CD4-positive, alpha-beta memory T cell (primary cell): Measurements from ENCODE around the gene MANF. TPM values are rescaled to one million over a fixed set of nuclear protein-coding genes. Genes with fewer than 3 reads are reported as not detected.

Experiments used
- CTCF ChIA-PET: fragments of 350-600 bp; sonication (Branson Sonifier 250); formaldehyde crosslinking; loops from one replicate; lab custom pipeline; 2021; ENCODE audit warnings: inconsistent platforms; ENCODE audit not compliant: partially characterized antibody; lab: Charles Lee
- POLR2A ChIA-PET: fragments of 350-600 bp; sonication (Branson Sonifier 250); formaldehyde crosslinking; loops from one replicate; lab custom pipeline; 2021; ENCODE audit not compliant: partially characterized antibody; lab: Charles Lee
- DNase-seq, 5 donors: peaks; one replicate each; pipeline versions ENCODE4 v3.0.0 to v3.0.0-alpha.2; 2020 to 2022; ENCODE audit warnings: mixed read lengths in 1 of 5
- H3K27ac ChIP-seq: one replicate; pipeline ENCODE4 v1.7.0; 2013; ENCODE audit warnings: low read depth, low read length
- H3K27me3 ChIP-seq: 2 replicates; pipeline ENCODE4 v1.7.0; 2013; ENCODE audit warnings: mild to moderate bottlenecking, low read length, moderate library complexity; ENCODE audit not compliant: insufficient read depth
- H3K36me3 ChIP-seq: 2 replicates; pipeline ENCODE4 v1.7.0; 2013; ENCODE audit warnings: mild to moderate bottlenecking, low read length, moderate library complexity; ENCODE audit not compliant: insufficient read depth
- H3K4me1 ChIP-seq: 2 replicates; pipeline ENCODE4 v1.7.0; 2013; ENCODE audit warnings: mild to moderate bottlenecking, low read length, moderate library complexity; ENCODE audit not compliant: insufficient read depth
- H3K4me3 ChIP-seq, 2 donors: one replicate each; pipeline ENCODE4 v1.7.0; 2013; ENCODE audit warnings: low read length in 2 of 2, mild to moderate bottlenecking in 1 of 2
- H3K9me3 ChIP-seq, 2 donors: one replicate each; pipeline ENCODE4 v1.7.0; 2013; ENCODE audit warnings: low read length in 2 of 2, control low read depth in 1 of 2; ENCODE audit not compliant: control insufficient read depth in 1 of 2
- H3K27ac Mint-ChIP-seq, 7 donors: one replicate each; pipeline ENCODE4 v1.8.0; 2020 to 2021; ENCODE audit warnings: mixed read lengths in 7 of 7, mild to moderate bottlenecking in 6 of 7, inconsistent platforms in 3 of 7, moderate library complexity in 3 of 7
- H3K27me3 Mint-ChIP-seq, 2 donors: one replicate each; pipeline ENCODE4 v1.8.0; 2020 to 2021; ENCODE audit warnings: mixed read lengths in 2 of 2
- H3K36me3 Mint-ChIP-seq, 2 donors: one replicate each; pipeline ENCODE4 v1.8.0; 2020 to 2021; ENCODE audit warnings: mixed read lengths in 2 of 2, inconsistent platforms in 1 of 2, mild to moderate bottlenecking in 1 of 2
- H3K4me1 Mint-ChIP-seq, 4 donors: one replicate each; pipeline ENCODE4 v1.8.0; 2020 to 2021; ENCODE audit warnings: mixed read lengths in 4 of 4, mild to moderate bottlenecking in 1 of 4
- H3K4me3 Mint-ChIP-seq, 8 donors: one replicate each; pipeline ENCODE4 v1.8.0; 2020 to 2021; ENCODE audit warnings: mixed read lengths in 8 of 8, mild to moderate bottlenecking in 7 of 8, moderate library complexity in 6 of 8, inconsistent platforms in 3 of 8
- H3K9me3 Mint-ChIP-seq, 8 donors: one replicate each; pipeline ENCODE4 v1.8.0; 2020 to 2021; ENCODE audit warnings: mixed read lengths in 8 of 8, mild to moderate bottlenecking in 5 of 8, inconsistent platforms in 3 of 8, moderate library complexity in 1 of 8
- intact Hi-C: fragments of 100-400 bp; cut with micrococcal nuclease; formaldehyde crosslinking; loops from one replicate; pipeline ENCODE4 v1.15.1; 2023
- polyA plus RNA-seq, 2 donors: library from polyadenylated mRNA; unstranded; fragments of 300-500 nt; fragmentation: Illumina TruSeq; gene quantifications; one replicate each; pipeline ENCODE4 v1.2.3, GENCODE V29; 2021
- total RNA-seq, 2 experiments: library from RNA; stranded (reverse); gene quantifications; one replicate each; pipeline ENCODE4 v1.2.3, GENCODE V29; 2021

MANF gene
- total and polyA plus RNA-seq, 4 experiments from 2014 or later = 39.0 to 79.0 (median 69.4) TPM

DNA sequence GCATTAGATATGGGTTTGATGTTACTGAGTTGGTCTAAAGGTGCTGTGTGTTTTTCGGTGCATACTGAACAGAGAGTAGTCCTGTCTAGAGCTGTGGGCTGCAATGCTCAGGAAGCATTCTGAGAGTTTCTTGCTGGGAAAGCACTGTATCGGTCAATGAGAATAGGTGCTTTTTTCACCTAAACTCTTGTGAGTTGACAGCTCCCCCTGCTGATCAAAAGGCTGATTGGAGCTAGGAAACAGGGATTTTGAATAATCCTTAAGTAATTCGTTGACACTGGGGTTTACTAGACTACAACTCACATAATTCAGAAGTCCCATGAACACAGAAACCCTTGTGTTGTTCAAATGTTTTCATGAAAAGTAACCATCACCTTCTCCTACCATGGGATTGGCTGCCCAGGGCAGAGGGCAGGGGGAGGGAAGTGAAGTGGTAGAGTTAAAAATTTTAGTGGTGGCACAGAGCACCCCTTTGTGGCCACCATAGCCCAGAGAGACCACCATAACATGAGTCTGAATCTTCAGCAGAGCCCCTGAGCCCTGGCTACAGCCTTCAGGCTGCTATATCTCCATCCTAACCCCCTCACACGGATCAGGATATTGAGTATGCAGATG is 13.0 kb upstream of the MANF start:
- no peak overlapping the region for H3K4me3 Mint-ChIP-seq
- peaks cover 0 to 2% (median 0%) of the 10 kb centered on the region in 4 donors for H3K4me1 Mint-ChIP-seq
- ChIA-PET CTCF (interaction anchor here (0.8 to 5.9 kb wide), 12 partner anchors 13 to 802 kb away, joined by 3 to 46 read pairs (median 4); partner anchors contain the start of gene MANF), POLR2A (interaction anchor here (1.1 to 1.6 kb wide), 4 partner anchors 13 to 756 kb away, joined by 3 to 10 read pairs (median 5); partner anchors contain the start of gene MANF)
- no peaks in the 10 kb centered on the region for H3K36me3 Mint-ChIP-seq
- H3K9me3 ChIP-seq = no peaks in the 10 kb centered on the region
- no peaks in the 10 kb centered on the region for H3K36me3 ChIP-seq
- H3K27ac Mint-ChIP-seq = no peak overlapping the region
- H3K27me3 Mint-ChIP-seq = peaks cover 2 to 10% of the 10 kb centered on the region in 2 donors
- H3K9me3 Mint-ChIP-seq = peaks cover 0 to 2% (median 0%) of the 10 kb centered on the region in 8 donors
- H3K4me1 ChIP-seq = no peaks in the 10 kb centered on the region
- DNase-seq = peak in 4 of 5 donors; percentile 51 to 58 (median 52)
- H3K27me3 ChIP-seq = no peaks in the 10 kb centered on the region
- no peak overlapping the region for H3K4me3 ChIP-seq
- intact Hi-C loops = loop anchor here (1.0 to 2.0 kb wide), 3 partner anchors 401 to 756 kb away; no protein-coding TSS in a partner anchor
- no peak overlapping the region for H3K27ac ChIP-seq

DNA sequence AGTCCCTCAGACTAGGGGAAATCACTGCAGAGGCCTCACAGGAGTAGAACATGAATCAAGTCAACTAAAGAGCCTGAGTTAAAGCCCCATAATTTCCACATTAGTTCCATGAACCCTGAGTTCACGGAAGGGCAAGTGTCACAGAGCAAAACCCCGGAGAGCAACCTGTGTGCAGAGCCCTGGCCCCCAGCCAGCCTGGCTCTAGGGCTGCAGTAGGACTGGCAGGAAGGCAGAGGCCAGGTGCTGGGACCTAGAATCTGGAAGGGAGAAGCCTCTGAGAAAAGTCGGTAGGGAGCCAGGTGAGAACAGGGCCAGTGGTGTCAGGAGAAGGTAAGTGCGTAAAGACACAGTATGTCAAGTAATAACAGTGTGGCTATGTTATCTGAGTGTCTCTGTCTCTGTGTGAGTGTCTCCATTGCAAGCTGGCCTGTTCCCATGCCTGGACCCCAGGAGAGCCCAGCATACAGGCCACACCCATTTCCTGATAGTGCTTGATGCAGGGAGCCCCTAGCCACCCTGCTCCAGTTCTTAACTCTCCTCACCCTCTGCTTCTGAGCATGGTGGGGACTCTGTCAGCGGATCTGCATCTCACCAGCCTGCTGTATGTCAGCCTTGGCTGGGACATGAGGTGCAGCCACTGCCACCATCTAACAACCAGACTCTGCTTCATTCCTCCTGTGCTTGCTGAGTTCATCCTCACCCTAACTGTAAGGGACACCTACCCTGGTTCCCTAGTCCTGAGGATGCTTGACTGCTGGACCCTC is 11.3 kb upstream of the MANF start:
- Mint-ChIP-seq H3K36me3 (no peaks in the 10 kb centered on the region), H3K4me3 (no peak overlapping the region), H3K4me1 (peaks cover 0 to 2% (median 0%) of the 10 kb centered on the region in 4 donors), H3K9me3 (no peaks in the 10 kb centered on the region), H3K27me3 (peaks cover 2 to 9% of the 10 kb centered on the region in 2 donors), H3K27ac (no peak overlapping the region)
- Histone ChIP-seq H3K9me3 (no peaks in the 10 kb centered on the region), H3K4me3 (no peak overlapping the region), H3K27me3 (no peaks in the 10 kb centered on the region), H3K36me3 (no peaks in the 10 kb centered on the region), H3K4me1 (no peaks in the 10 kb centered on the region), H3K27ac (no peak overlapping the region)
- intact Hi-C loops = loop anchor here (2.0 kb wide), 1 partner anchor 403 kb away; no protein-coding TSS in a partner anchor
- POLR2A ChIA-PET = no interaction called here
- CTCF ChIA-PET = interaction anchor here (5.9 kb wide), 1 partner anchor 759 kb away, joined by 45 read pairs; no protein-coding TSS in a partner anchor
- DNase-seq = no peak

DNA sequence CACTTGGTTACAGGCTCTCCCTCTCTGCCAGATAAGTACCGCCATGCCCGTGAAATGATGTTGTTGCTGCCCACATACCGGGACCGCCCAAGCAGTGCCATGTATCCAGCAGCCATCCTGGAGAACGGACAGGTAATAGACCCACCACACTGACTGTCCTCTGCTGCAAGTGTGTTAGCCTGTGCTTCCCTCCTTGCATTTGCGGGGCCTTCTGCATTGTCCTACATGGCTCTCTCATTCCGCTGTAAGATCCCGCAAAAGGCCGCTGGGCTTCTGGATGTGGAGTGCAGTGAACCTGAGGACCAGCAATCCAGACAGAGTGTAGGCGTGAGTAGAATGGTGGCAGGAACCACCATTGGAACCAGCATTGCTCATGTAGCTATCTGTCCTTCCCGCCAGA is 10.6 kb upstream of the MANF start:
- Mint-ChIP-seq H3K9me3 (no peaks in the 10 kb centered on the region), H3K4me1 (peaks cover 0 to 5% (median 1%) of the 10 kb centered on the region in 4 donors), H3K36me3 (no peaks in the 10 kb centered on the region), H3K27ac (no peak overlapping the region), H3K4me3 (no peak overlapping the region), H3K27me3 (peaks cover 2 to 7% of the 10 kb centered on the region in 2 donors)
- Histone ChIP-seq H3K27me3 (no peaks in the 10 kb centered on the region), H3K4me1 (no peaks in the 10 kb centered on the region), H3K9me3 (no peaks in the 10 kb centered on the region), H3K27ac (no peak overlapping the region), H3K36me3 (no peaks in the 10 kb centered on the region), H3K4me3 (no peak overlapping the region)
- no peak for DNase-seq
- ChIA-PET POLR2A (no interaction called here), CTCF (interaction anchor here (1.8 to 2.1 kb wide), 2 partner anchors 403 to 758 kb away, joined by 5 to 8 read pairs; no protein-coding TSS in a partner anchor)
- intact Hi-C loops = no loop called here

DNA sequence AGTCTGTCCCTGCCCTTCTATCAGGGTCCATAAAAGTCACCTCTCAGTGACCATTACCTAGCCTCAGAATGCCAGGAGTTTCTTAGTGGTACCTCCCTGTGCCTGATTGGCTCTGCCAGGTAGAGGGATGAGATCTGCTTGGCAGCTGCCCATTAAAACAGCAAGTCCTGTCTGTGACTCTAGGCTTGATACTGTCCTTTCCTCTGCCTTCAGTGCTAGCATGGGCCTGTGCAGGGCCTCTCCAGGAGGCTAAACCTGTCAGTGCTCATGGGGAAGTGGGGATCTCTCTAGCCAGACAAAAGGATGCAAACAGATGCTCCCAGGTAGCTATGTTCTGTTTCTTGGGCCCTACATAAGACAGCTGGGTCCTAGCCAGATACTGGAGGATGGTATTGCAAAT is 10.0 kb upstream of the MANF start:
- no peak overlapping the region for H3K27ac Mint-ChIP-seq
- no peaks in the 10 kb centered on the region for H3K9me3 Mint-ChIP-seq
- H3K4me1 Mint-ChIP-seq = peaks cover 0 to 6% (median 1%) of the 10 kb centered on the region in 4 donors
- Histone ChIP-seq H3K4me1 (no peaks in the 10 kb centered on the region), H3K36me3 (no peaks in the 10 kb centered on the region), H3K4me3 (no peak overlapping the region), H3K9me3 (no peaks in the 10 kb centered on the region), H3K27ac (no peak overlapping the region), H3K27me3 (no peaks in the 10 kb centered on the region)
- POLR2A ChIA-PET = no interaction called here
- intact Hi-C loops = no loop called here
- no peaks in the 10 kb centered on the region for H3K36me3 Mint-ChIP-seq
- CTCF ChIA-PET = interaction anchor here (1.8 to 2.1 kb wide), 2 partner anchors 403 to 759 kb away, joined by 5 to 8 read pairs; no protein-coding TSS in a partner anchor
- no peak for DNase-seq
- H3K27me3 Mint-ChIP-seq = peaks cover 2 to 5% of the 10 kb centered on the region in 2 donors
- H3K4me3 Mint-ChIP-seq = no peak overlapping the region

DNA sequence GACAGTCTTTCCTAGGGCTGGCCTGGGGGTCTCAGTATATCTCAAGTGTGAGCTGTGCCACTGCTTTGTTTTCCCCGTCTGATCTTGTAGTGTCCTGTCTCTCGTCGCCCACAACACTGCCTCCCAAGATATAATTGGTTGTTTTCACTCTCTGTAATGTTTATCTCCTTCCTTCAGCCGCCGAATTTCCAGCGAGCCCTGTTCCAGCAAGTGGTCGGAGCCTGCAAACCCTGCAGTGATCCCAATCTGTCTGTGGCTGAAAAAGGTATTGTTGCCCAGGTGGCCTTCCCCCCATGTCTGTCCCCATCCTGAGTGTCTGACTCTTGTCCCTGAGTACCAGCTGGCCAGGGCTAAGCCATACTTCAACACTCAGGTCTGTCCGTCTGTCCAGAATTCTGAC is 9.5 kb upstream of the MANF start:
- POLR2A ChIA-PET = no interaction called here
- Histone ChIP-seq H3K27me3 (no peaks in the 10 kb centered on the region), H3K9me3 (no peaks in the 10 kb centered on the region), H3K36me3 (no peaks in the 10 kb centered on the region), H3K4me1 (no peaks in the 10 kb centered on the region), H3K27ac (no peak overlapping the region), H3K4me3 (no peak overlapping the region)
- no peak for DNase-seq
- Mint-ChIP-seq H3K27me3 (peaks cover 2 to 5% of the 10 kb centered on the region in 2 donors), H3K9me3 (no peaks in the 10 kb centered on the region), H3K4me3 (no peak overlapping the region), H3K27ac (no peak overlapping the region), H3K4me1 (peaks cover 0 to 6% (median 1%) of the 10 kb centered on the region in 4 donors), H3K36me3 (no peaks in the 10 kb centered on the region)
- intact Hi-C loops = no loop called here
- CTCF ChIA-PET = interaction anchor here (1.8 to 2.1 kb wide), 2 partner anchors 404 to 760 kb away, joined by 5 to 8 read pairs; no protein-coding TSS in a partner anchor

DNA sequence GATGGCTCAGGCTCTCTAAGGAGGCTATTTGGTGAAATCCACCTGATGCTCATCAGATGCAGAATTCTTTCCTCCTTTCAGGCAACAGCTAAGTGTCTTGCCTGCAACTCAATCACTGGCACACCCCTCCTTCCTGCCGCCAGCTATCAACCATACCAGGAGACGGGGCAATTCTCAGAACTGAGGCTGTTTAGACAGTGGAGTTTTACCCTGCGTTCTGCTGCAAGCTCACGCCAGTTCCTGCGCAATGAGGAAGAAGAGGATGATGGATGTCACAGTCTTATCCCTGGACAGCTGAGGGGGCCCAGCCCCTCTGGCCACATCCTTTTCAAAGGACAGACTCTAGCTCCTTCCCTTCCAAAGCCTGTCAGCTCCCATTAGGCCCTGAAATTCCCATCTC is 7.0 kb upstream of the MANF start:
- peaks cover 1% of the 10 kb centered on the region for H3K4me1 ChIP-seq
- DNase-seq = no peak
- H3K27ac ChIP-seq = no peak overlapping the region
- Mint-ChIP-seq H3K27me3 (peaks cover 0 to 2% of the 10 kb centered on the region in 2 donors), H3K27ac (no peak overlapping the region), H3K36me3 (no peaks in the 10 kb centered on the region), H3K4me1 (peaks cover 0 to 9% (median 0%) of the 10 kb centered on the region in 4 donors), H3K9me3 (no peaks in the 10 kb centered on the region), H3K4me3 (no peak overlapping the region)
- CTCF ChIA-PET = interaction anchor here (1.3 to 3.6 kb wide), 4 partner anchors 12 to 806 kb away, joined by 4 to 14 read pairs (median 8); partner anchors contain the start of gene RBM15B
- H3K36me3 ChIP-seq = no peaks in the 10 kb centered on the region
- no peak overlapping the region for H3K4me3 ChIP-seq
- H3K9me3 ChIP-seq = no peaks in the 10 kb centered on the region
- H3K27me3 ChIP-seq = no peaks in the 10 kb centered on the region
- intact Hi-C loops = no loop called here
- POLR2A ChIA-PET = interaction anchor here (0.6 kb wide), 1 partner anchor 766 kb away, joined by 3 read pairs; the partner anchor contains the start of gene CISH
